IPS-20b (cell line): ENCODE data around the gene PIGP.
"Not testable (repeated sequence)": the region's sequence is repeated elsewhere in the genome, so short reads cannot be mapped to it uniquely, and the experiment has no call there.

Experiments used
- H3K27ac ChIP-seq: one replicate; pipeline ENCODE4 v1.5.1; 2013; ENCODE audit warnings: low read length
- H3K27me3 ChIP-seq: 2 replicates; pipeline ENCODE4 v1.6.1; 2013; ENCODE audit warnings: mild to moderate bottlenecking, low read length, inconsistent platforms; ENCODE audit not compliant: insufficient read depth
- H3K36me3 ChIP-seq: 2 replicates; pipeline ENCODE4 v1.6.1; 2013; ENCODE audit warnings: low read depth, mild to moderate bottlenecking, inconsistent platforms, low read length, moderate library complexity; ENCODE audit not compliant: insufficient read depth
- H3K4me1 ChIP-seq: 2 replicates; pipeline ENCODE4 v1.6.1; 2013; ENCODE audit warnings: mild to moderate bottlenecking, control low read depth, inconsistent platforms, low read length, moderate library complexity; ENCODE audit not compliant: insufficient read depth
- H3K4me3 ChIP-seq: 2 replicates; pipeline ENCODE4 v1.5.1; 2013; ENCODE audit warnings: mild to moderate bottlenecking, low read length, inconsistent platforms
- H3K9ac ChIP-seq: 2 replicates; pipeline ENCODE4 v1.6.1; 2013; ENCODE audit warnings: low read depth, mild to moderate bottlenecking, inconsistent platforms, low read length, moderate library complexity
- H3K9me3 ChIP-seq: 2 replicates; pipeline ENCODE4 v1.6.1; 2013; ENCODE audit warnings: mild to moderate bottlenecking, low read depth, low read length, inconsistent platforms; ENCODE audit not compliant: insufficient read depth

Gene PIGP

GRCh38 chr21:37059181-37059580 is 13.7 kb downstream of the PIGP start:
- no peaks in the 10 kb centered on the region for H3K36me3 ChIP-seq
- H3K27me3 ChIP-seq = no peaks in the 10 kb centered on the region
- H3K4me3 ChIP-seq = no peak overlapping the region
- H3K9me3 ChIP-seq = no peaks in the 10 kb centered on the region
- H3K4me1 ChIP-seq = peaks cover 19% of the 10 kb centered on the region
- H3K9ac ChIP-seq = no peak overlapping the region
- no peak overlapping the region for H3K27ac ChIP-seq

GRCh38 chr21:37058261-37058660 is 14.6 kb downstream of the PIGP start:
- Histone ChIP-seq H3K9me3 (no peaks in the 10 kb centered on the region), H3K36me3 (no peaks in the 10 kb centered on the region), H3K4me3 (no peak overlapping the region), H3K4me1 (peaks cover 19% of the 10 kb centered on the region), H3K9ac (no peak overlapping the region), H3K27me3 (no peaks in the 10 kb centered on the region), H3K27ac (no peak overlapping the region)

GRCh38 chr21:37057614-37058013 is 15.3 kb downstream of the PIGP start:
- peaks cover 19% of the 10 kb centered on the region for H3K4me1 ChIP-seq

DNA sequence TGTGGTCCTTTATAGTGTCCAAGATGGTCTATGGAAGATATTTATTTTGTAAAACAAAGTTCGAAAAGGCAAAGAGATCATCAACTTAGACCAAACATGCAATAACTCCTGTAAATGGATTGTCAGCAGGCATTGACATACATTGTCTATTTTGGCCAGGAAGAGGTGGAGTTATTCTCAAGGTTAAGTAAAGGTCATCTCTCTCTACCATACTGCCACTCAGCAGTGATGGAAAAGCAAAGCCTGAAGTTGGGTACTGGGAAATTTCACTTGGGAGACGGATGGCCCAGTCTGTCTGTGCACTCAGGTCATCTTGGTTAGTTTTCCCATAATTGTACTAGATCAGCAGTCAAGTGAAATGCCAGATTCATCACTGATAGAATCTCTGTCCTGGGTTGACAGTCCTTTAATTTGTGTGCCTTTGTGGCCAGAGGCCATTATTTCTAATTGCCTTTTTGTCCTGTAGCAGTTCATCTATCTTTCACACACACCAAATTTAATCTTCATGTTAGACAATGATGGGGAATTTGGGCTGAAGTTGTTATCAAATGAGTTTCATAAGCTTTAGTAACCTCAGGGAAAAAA is 17.5 kb downstream of the PIGP start:
- no peaks in the 10 kb centered on the region for H3K27me3 ChIP-seq
- no peak overlapping the region for H3K27ac ChIP-seq

More at GRCh38 chr21:37057614-37058013, 15.3 kb downstream of the PIGP start:
- H3K27me3 ChIP-seq = no peaks in the 10 kb centered on the region
- H3K4me3 ChIP-seq = no peak overlapping the region
- no peaks in the 10 kb centered on the region for H3K36me3 ChIP-seq
- H3K9me3 ChIP-seq = no peaks in the 10 kb centered on the region
- H3K9ac ChIP-seq = no peak overlapping the region
- H3K27ac ChIP-seq = no peak overlapping the region

GRCh38 chr21:37049741-37050140 is 23.1 kb downstream of the PIGP start:
- H3K9ac ChIP-seq, H3K9me3 ChIP-seq, H3K4me3 ChIP-seq, H3K4me1 ChIP-seq, H3K27ac ChIP-seq, H3K36me3 ChIP-seq: not testable (repeated sequence)
- H3K27me3 ChIP-seq = peaks cover 50% of the 10 kb centered on the region

More for the DNA sequence above, 17.5 kb downstream of the PIGP start:
- Histone ChIP-seq H3K9ac (no peak overlapping the region), H3K4me3 (no peak overlapping the region), H3K36me3 (no peaks in the 10 kb centered on the region), H3K9me3 (no peaks in the 10 kb centered on the region), H3K4me1 (peaks cover 14% of the 10 kb centered on the region)

GRCh38 chr21:37047079-37047478 is 25.8 kb downstream of the PIGP start:
- Histone ChIP-seq H3K27me3 (peaks cover 54% of the 10 kb centered on the region), H3K4me1 (peaks cover 7% of the 10 kb centered on the region), H3K9me3 (no peaks in the 10 kb centered on the region), H3K4me3 (no peak overlapping the region), H3K36me3 (no peaks in the 10 kb centered on the region), H3K27ac (no peak overlapping the region), H3K9ac (no peak overlapping the region)

GRCh38 chr21:37045556-37045955 is 27.3 kb downstream of the PIGP start:
- Histone ChIP-seq H3K9ac (no peak overlapping the region), H3K4me1 (peaks cover 7% of the 10 kb centered on the region), H3K27me3 (peaks cover 66% of the 10 kb centered on the region), H3K36me3 (no peaks in the 10 kb centered on the region), H3K4me3 (no peak overlapping the region), H3K9me3 (no peaks in the 10 kb centered on the region), H3K27ac (no peak overlapping the region)

GRCh38 chr21:37045149-37045548 is 27.7 kb downstream of the PIGP start:
- Histone ChIP-seq H3K9me3 (no peaks in the 10 kb centered on the region), H3K27me3 (peaks cover 70% of the 10 kb centered on the region), H3K4me3 (no peak overlapping the region), H3K9ac (no peak overlapping the region), H3K4me1 (peaks cover 7% of the 10 kb centered on the region), H3K36me3 (no peaks in the 10 kb centered on the region), H3K27ac (no peak overlapping the region)

DNA sequence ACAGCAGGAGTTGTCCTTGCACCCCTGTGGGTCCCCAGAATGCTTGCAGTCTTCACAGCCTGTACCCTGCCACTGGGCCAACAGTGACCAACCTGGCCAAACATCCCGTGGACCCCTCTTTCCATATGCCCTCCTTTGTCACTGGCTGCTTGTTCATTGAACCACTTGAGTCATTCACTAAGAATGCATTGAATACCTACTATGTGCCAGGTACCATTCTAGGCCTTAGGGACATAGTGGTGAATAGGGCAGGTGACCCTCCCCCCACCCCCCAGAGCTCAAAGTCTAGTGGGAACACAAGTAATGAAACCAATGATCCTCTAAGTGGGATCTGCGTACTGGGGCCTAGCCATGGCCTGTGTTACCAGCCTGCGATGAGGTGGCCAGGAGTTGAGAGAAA is 28.2 kb downstream of the PIGP start:
- no peak overlapping the region for H3K9ac ChIP-seq
- H3K4me1 ChIP-seq = peaks cover 7% of the 10 kb centered on the region
- peaks cover 71% of the 10 kb centered on the region for H3K27me3 ChIP-seq

GRCh38 chr21:37043818-37044217 is 29.1 kb downstream of the PIGP start:
- no peaks in the 10 kb centered on the region for H3K36me3 ChIP-seq
- no peaks in the 10 kb centered on the region for H3K9me3 ChIP-seq
- H3K27me3 ChIP-seq = peaks cover 69% of the 10 kb centered on the region
- no peak overlapping the region for H3K4me3 ChIP-seq
- no peak overlapping the region for H3K9ac ChIP-seq
- H3K4me1 ChIP-seq = peaks cover 7% of the 10 kb centered on the region
- no peak overlapping the region for H3K27ac ChIP-seq

More for the DNA sequence above, 28.2 kb downstream of the PIGP start:
- H3K4me3 ChIP-seq = no peak overlapping the region
- no peaks in the 10 kb centered on the region for H3K36me3 ChIP-seq
- no peak overlapping the region for H3K27ac ChIP-seq
- no peaks in the 10 kb centered on the region for H3K9me3 ChIP-seq

DNA sequence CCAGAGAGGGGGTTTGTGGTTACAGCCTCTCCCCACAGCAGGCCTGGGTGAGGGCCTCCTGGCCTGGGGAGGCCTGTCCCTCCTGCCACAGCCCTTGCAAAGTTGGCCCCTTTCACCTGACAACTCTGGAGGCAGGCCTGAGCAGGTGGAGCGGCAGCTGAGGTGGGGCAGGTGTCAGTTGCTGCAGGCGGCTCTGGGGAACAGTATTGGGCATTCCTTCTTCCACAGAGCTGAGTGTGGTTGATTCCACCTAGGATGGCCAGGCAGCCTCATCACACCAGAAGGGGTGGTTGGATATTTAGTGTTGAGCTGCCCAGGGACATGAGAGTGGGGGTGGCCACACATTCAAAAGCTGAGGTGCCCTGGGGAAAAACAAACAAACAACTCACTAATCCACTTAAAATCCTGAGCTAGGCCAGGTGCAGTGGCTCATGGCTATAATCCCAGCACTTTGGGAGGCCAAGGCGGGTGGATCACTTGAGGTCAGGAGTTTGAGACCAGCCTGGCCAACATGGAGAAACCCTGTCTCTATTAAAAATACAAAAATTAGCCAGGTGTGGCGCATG is 31.1 kb downstream of the PIGP start:
- peaks cover 69% of the 10 kb centered on the region for H3K27me3 ChIP-seq
- H3K27ac ChIP-seq = no peak overlapping the region
- no peaks in the 10 kb centered on the region for H3K36me3 ChIP-seq
- no peak overlapping the region for H3K4me3 ChIP-seq
- peaks cover under 1% of the 10 kb centered on the region for H3K4me1 ChIP-seq
- no peaks in the 10 kb centered on the region for H3K9me3 ChIP-seq
- H3K9ac ChIP-seq = no peak overlapping the region

GRCh38 chr21:37040212-37040611 is 32.7 kb downstream of the PIGP start:
- H3K27ac ChIP-seq = no peak overlapping the region

More at GRCh38 chr21:37040212-37040611, 32.7 kb downstream of the PIGP start:
- no peaks in the 10 kb centered on the region for H3K9me3 ChIP-seq
- no peak overlapping the region for H3K4me3 ChIP-seq
- H3K36me3 ChIP-seq = no peaks in the 10 kb centered on the region
- no peaks in the 10 kb centered on the region; the same call in 1 of the 2 replicates for H3K4me1 ChIP-seq
- peaks cover 62% of the 10 kb centered on the region for H3K27me3 ChIP-seq
- no peak overlapping the region for H3K9ac ChIP-seq
